Mammary epithelial cell (primary cell): ENCODE measurements around the gene NIPBL.

ENCODE experiments used
- CTCF ChIP-seq, 2 donors: IDR thresholded peaks in 1 of 2; conservative IDR thresholded peaks in 1 of 2; 2 replicates each; pipeline ENCODE4 v1.5.1; 2011 to 2012; ENCODE audit warnings: inconsistent platforms in 2 of 2, low read length in 2 of 2, mild to moderate bottlenecking in 2 of 2, control low read depth in 1 of 2, low read depth in 1 of 2; ENCODE audit not compliant: insufficient read depth in 1 of 2; ENCODE audit errors: extremely low read depth in 1 of 2
- EZH2 ChIP-seq: IDR thresholded peaks from 2 replicates; pipeline ENCODE4 v1.6.1; 2012; ENCODE audit warnings: low read length, inconsistent platforms, borderline replicate concordance

- no peak for TF ChIP-seq CTCF (conservative IDR thresholded peaks at IDR 0.05 in 1 of 2, IDR thresholded peaks at IDR 0.05 in 1 of 2; ENCODE audit: extremely low read depth in 1 of 2, insufficient read depth in 1 of 2, low read depth in 1 of 2, low read length in 2 of 2)
- TF ChIP-seq EZH2, result no peak
Observed at GRCh38 chr5:36841677-36842076, 34.9 kb upstream of the NIPBL start.
